Mucosa of gallbladder (tissue), 1 donor: ENCODE results near the gene RIPK4. TPM values are rescaled to one million over a fixed set of nuclear protein-coding genes. Genes with fewer than 3 reads are reported as not detected.

ENCODE experiments used
- DNase-seq: peaks from one replicate; pipeline ENCODE4 v3.0.0-alpha.2; 2020; ENCODE audit warnings: low spot score
- total RNA-seq: library from RNA; stranded (reverse); gene quantifications from one replicate; pipeline ENCODE4 v1.2.1, GENCODE V29; 2021
- donor health status: DM: no; HTN: no; CAD: no.

The RIPK4 gene
- total RNA-seq, 1 donor from 2014 or later = 56.6 TPM

DNA sequence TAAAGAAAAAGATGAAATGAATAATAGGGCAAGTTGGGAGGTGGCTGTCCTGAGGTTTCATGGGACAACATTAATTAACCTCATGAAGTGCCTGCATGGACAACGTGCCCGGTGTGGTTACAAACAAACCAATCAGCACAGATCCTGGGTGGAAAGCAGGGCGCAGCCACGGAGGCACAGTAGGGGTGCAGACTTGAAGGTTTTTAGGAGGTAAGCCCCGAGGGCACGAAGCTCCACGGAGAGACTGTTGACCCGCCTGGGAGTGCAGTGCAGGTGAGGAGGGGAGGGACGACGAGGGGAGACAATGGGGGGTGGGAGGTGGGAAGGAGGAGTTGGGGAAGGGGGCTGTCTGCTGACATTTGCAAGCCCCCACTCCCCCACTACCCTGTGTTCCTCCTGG lies 2.3 kb upstream of the RIPK4 start:
- DNase-seq = no peak

- DNase-seq = peak; percentile 89
These were observed 1.7 kb upstream of the RIPK4 start for GRCh38 chr21:41768437-41769042.

- DNase-seq = no peak
These were observed 969 bp upstream of the RIPK4 start for GRCh38 chr21:41767606-41768436.

GRCh38 chr21:41765973-41766882 lies 624 bp downstream of the RIPK4 start:
- no peak for DNase-seq

- no peak for DNase-seq
These were observed 1.4 kb downstream of the RIPK4 start for GRCh38 chr21:41765420-41765821.

- DNase-seq = peak; percentile 71
These were observed 2.1 kb downstream of the RIPK4 start for GRCh38 chr21:41764558-41765419.

DNA sequence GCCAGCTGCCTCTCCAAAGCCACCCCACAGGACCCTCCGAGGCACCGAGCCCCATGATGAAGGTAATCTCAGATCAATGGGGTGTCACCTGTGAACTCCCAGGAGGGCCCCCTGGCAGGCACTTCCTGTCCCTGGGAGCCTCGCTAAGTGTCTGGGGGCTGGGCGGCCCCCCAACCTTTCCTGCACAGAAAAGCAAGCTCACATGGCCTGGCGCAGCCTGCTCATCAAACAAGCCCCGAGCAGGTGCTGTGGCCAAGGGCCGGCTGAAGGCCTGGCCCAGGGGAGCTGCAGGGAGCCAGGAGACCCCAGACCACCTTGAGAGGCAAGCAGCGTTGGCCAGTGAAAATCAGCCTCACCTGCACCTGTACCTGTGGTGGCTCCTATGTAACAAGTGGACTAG lies 2.9 kb downstream of the RIPK4 start:
- no peak for DNase-seq

DNA sequence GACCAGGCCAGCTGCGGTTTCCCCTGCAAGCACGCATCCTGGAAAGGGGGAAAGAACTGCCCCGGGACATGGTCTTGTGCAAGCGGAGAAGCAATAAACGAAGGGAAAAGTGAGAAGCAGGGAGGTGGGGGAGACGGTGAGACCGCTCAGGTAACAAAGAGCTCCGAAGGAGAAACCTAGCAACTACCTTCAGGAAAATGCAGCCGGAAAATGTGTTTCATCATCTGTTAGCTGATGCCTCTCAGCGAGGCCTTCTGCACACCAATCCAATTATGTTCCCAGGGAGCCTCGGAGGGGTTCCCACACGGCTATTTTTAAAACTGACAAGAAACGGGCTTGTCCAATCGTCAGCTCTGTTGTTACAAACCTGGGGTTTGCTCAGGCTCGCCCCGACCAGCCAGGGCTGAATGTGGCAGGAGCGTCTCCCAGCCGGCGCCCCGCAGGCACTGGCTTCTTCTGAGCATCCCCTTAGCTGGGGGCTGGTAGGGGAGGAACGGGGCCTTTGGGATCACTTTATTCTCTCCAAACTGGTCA lies 3.4 kb downstream of the RIPK4 start:
- no peak for DNase-seq

DNA sequence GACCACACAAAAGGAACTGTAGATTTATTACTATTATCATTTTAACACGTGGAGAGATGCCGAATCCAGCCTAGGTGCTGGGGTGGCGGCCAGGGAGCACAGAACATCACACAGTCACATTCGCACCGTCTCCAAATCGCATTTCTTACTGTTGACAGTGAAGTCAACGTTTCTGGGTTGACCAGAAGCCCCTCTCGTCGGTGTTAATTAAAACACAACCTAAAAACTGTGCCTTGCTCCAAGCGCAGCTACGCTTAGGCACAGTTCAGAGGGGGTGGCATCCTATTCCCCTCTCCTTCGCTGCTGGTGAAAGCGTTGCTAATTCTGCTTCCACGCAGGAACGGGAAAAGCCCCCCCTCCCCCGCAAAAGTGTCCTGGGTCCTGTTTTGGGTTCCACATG lies 4.1 kb downstream of the RIPK4 start:
- DNase-seq = no peak

DNA sequence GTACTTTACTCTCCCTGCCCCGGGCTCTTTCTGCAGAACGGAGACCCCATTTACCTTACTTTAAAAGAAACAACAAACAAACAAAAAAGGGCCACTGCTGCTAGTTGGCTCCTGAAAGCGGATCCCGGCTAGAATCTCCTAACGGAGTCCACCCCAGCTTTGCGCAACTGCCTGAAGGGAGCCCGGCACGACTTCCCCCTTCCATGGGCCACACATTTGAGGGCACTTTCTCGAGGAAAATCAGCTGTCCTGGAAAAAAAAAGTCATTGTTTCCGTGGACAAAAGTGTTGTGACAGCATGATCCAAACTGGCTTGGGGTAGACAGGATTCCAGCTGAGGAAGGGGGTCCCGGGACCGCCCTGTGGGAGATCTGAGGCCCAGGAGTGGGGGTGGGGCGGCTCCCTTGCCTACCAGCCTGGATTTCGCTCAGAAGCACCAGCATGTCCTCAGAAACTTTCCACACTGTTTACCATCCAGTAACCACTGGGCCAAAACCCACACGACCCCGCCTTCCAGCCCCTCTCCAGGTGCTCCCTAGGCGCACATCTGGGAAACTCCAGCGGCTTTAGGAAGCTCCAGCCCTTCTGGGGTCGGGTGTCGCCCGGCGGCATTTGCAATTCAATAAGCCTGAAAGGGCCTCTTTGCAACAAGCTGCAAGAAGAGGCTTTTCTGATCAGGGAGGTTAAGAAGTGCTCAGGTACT lies 4.8 kb downstream of the RIPK4 start:
- no peak for DNase-seq

GRCh38 chr21:41761211-41761933 lies 5.5 kb downstream of the RIPK4 start:
- DNase-seq = no peak

DNA sequence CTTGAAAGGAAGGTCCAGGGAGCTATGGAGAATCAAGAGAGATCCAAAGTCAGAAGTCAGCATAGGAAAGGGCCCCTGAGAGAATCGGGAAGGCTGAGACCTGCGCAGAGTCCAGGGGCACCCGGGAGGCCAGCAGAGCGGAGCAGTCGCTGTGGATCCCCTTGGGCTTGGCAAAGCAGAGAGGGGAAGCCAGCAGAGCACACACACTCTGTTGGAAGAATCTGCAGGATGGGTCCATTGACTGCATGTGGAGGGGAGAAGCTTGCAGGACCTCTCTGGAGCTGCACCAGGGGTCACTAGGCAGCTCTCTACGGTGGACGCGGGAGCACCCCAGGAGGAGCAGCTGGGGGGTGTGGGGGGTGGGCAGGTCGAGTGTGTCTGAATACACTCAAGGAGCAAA lies 6.4 kb downstream of the RIPK4 start:
- DNase-seq = no peak

GRCh38 chr21:41759926-41760325 lies 6.9 kb downstream of the RIPK4 start:
- no peak for DNase-seq

GRCh38 chr21:41759214-41759840 lies 7.5 kb downstream of the RIPK4 start:
- DNase-seq = no peak

DNA sequence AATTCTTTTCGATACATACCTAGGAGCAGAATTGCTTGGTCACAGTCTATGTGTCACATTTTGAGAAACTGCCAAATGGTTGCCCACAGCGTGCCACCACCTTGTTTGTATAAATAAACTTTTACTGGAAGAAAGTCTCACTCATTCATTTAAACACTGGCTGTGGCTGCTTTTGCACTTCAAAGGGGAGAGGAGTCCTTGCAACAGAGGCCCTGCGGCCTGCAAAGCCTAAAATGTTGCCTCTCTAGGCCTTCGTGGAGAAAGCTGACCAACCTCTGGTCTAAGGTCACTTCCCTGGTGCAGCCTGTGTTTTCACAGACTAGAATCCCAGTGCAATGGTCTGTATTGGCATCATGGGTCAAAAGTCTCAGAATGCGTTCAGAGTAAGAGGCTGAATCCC lies 8.3 kb downstream of the RIPK4 start:
- no peak for DNase-seq

- DNase-seq = no peak
These were observed 10.7 kb downstream of the RIPK4 start for GRCh38 chr21:41755934-41756773.

DNA sequence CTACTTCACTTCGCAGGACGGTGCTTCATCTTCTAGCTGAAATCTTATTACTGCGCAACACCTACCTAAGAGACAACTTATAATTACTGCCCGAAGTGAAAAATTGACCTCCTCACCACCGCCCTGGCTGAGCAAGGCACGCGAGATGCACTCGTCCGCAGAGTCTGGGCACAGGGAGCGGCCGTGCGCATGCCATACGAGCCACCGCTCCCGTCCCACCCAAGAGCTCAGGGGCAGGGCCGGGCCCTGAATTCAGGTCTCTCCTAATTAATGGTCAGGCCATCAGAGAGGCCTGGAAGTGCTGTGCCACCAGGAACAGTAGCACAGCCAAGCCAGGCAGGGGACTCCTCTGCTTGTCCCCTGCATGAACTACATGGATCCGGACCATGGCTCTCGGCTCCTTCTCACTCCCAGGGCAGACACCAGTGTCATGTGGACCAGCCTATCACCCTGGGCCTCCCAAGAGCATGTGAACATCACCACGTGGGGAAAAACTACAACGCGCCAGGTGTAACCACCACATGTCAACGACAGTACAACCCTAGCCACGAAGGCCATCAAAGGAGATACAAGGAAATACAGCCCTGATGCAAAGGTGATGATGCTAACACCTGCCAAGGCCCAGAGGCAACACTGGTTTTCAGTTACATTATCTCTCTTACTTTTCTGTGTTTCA lies 11.5 kb downstream of the RIPK4 start:
- no peak for DNase-seq

DNA sequence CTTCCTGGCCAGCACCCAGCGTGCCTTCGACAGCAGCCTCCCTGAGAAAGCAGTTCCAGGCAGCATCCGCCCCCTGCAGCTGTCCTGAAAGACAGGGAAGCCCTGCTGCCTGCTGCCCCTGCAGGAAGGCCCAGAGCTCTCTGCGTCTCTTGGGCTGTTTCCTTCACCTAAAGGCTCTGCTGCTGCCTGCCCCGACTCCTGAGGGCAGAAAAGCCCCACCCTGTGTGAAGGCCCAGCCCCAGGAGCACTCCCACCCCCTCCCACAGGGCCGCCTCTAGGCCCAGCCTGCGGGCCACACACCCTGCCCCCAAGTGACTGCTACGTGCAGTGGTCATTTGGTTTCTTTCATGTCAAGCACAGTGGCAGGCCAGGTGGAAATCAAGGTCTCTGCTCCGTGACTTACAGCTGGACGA lies 12.4 kb downstream of the RIPK4 start:
- no peak for DNase-seq
